ENCODE results near the gene HIBADH. TPM values are rescaled to one million over a fixed set of nuclear protein-coding genes. Genes with fewer than 3 reads are reported as not detected.

The HIBADH gene
- total and polyA plus RNA-seq, 2 of the 4 experiments (the other 2 are of a cell fraction), result 36.6 to 52.5 TPM

GRCh38 chr7:27671675-27672074, 9.0 kb upstream of the HIBADH start:
- no TSS peak for BruUV-seq (replicated peaks)
- CTCF ChIA-PET, result no interaction called here
- POLR2A ChIA-PET (ENCODE audit: unreplicated experiment), result no interaction called here

More at GRCh38 chr7:27671675-27672074, 9.0 kb upstream of the HIBADH start:
- Histone ChIP-seq H4K5ac (ENCODE audit: low read depth, low read length) (no peak overlapping the region), H3K79me1 (ENCODE audit: low read depth in 1 of 2, low read length in 2 of 2) (no peaks in the 10 kb centered on the region), H2AK5ac (ENCODE audit: low read depth, low read length) (no peak overlapping the region), H3K36me3 (ENCODE audit: control insufficient read depth, insufficient read depth, low read length) (no peaks in the 10 kb centered on the region), H3K56ac (ENCODE audit: extremely low read depth, insufficient read depth, low read length) (no peak overlapping the region), H3K9ac (ENCODE audit: low read depth, low read length) (no peak overlapping the region), H3K9me3 (ENCODE audit: control insufficient read depth, insufficient read depth, low read length) (no peaks in the 10 kb centered on the region), H4K91ac (ENCODE audit: insufficient read depth, low read depth, low read length) (no peak overlapping the region), H2BK5ac (ENCODE audit: low read depth, low read length, poor library complexity, severe bottlenecking) (no peak overlapping the region), H2BK20ac (ENCODE audit: low read depth, low read length) (no peak overlapping the region), H3K14ac (replicated peaks; ENCODE audit: low read depth, low read length) (no peak overlapping the region), H2AK9ac (replicated peaks; ENCODE audit: low read depth, low read length, poor library complexity) (no peak overlapping the region), H4K8ac (ENCODE audit: low read depth in 2 of 2, low read length in 2 of 2) (no peak overlapping the region), H3K27ac (ENCODE audit: insufficient read depth, low read length) (no peak overlapping the region), H2BK15ac (ENCODE audit: low read depth, low read length) (no peak overlapping the region), H2BK120ac (ENCODE audit: low read depth, low read length) (no peak overlapping the region), H3K4me1 (ENCODE audit: control insufficient read depth, insufficient read depth, low read length) (no peaks in the 10 kb centered on the region), H3K4me2 (ENCODE audit: low read depth, low read length) (no peak overlapping the region), H3K18ac (ENCODE audit: low read depth, low read length) (no peak overlapping the region), H4K20me1 (ENCODE audit: insufficient read depth, low read length) (no peaks in the 10 kb centered on the region), H3K9me1 (ENCODE audit: insufficient read depth, low read length) (no peaks in the 10 kb centered on the region), H3K27me3 (ENCODE audit: control insufficient read depth, insufficient read depth, low read length) (no peaks in the 10 kb centered on the region), H3K4ac (ENCODE audit: low read depth, low read length) (no peak overlapping the region), H2AFZ (replicated peaks; ENCODE audit: low read length, poor library complexity) (no peak overlapping the region), H3K4me3 (ENCODE audit: insufficient read depth, low read depth, low read length) (no peak overlapping the region), H3K23ac (ENCODE audit: low read depth, low read length) (no peak overlapping the region)
- in situ Hi-C loops (cut with MboI; ENCODE audit: low sequenced_read_pairs) (no loop called here), dilution Hi-C loops (cut with HindIII; ENCODE audit: low sequenced_read_pairs, unreplicated experiment) (no loop called here), intact Hi-C loops (cut with micrococcal nuclease) (no loop called here)
- WGBS, 2 experiments (ENCODE audit: extremely low coverage in 2 of 2, insufficient read length in 1 of 2), result 80% methylated on average over 2 of the region's 3 CpGs; no CpG with 5 or more reads in 1 of the 2 experiments
- DNase-seq (no peak), ATAC-seq (ENCODE audit: low read depth) (no peak)
- TF ChIP-seq SMC3 (IDR thresholded peaks at IDR 0.05; ENCODE audit: low read depth, low read length), result no peak
- TF ChIP-seq MAZ (IDR thresholded peaks at IDR 0.05; ENCODE audit: borderline replicate concordance, low read depth, low read length), result no peak
- no peak for TF ChIP-seq MXI1 (IDR thresholded peaks at IDR 0.05; ENCODE audit: borderline replicate concordance, low read depth, low read length)
- no peak for TF ChIP-seq RCOR1 (IDR thresholded peaks at IDR 0.05; ENCODE audit: insufficient replicate concordance, low read length)
- TF ChIP-seq CHD1 (IDR thresholded peaks at IDR 0.05; ENCODE audit: low read depth, low read length), result no peak
- TF ChIP-seq MAFK (IDR thresholded peaks at IDR 0.05; ENCODE audit: low read depth, low read length), result no peak
- TF ChIP-seq POLR2A (IDR thresholded peaks at IDR 0.05; ENCODE audit: low read depth, low read length), result no peak
- no peak for TF ChIP-seq ELK1 (IDR thresholded peaks at IDR 0.05; ENCODE audit: borderline replicate concordance, low read depth, low read length)
- no peak for TF ChIP-seq RAD21 (IDR thresholded peaks at IDR 0.05; ENCODE audit: low read length)
- no peak for TF ChIP-seq NFE2L2 (IDR thresholded peaks at IDR 0.05; ENCODE audit: low read depth, low read length)
- no peak for TF ChIP-seq BHLHE40 (IDR thresholded peaks at IDR 0.05; ENCODE audit: low read depth, low read length)
- no peak for TF ChIP-seq CTCF (conservative IDR thresholded peaks at IDR 0.05; ENCODE audit: low read depth, low read length)
- no peak for TF ChIP-seq CEBPB (IDR thresholded peaks at IDR 0.05; ENCODE audit: low read depth, low read length)
- TF ChIP-seq FOS (IDR thresholded peaks at IDR 0.05; ENCODE audit: low read depth, low read length), result no peak
- no peak for TF ChIP-seq USF2 (IDR thresholded peaks at IDR 0.05; ENCODE audit: low read depth, low read length)
- TF ChIP-seq RFX5 (IDR thresholded peaks at IDR 0.05; ENCODE audit: low read depth, low read length), result no peak

Measured in IMR-90 (cell line).